Body of pancreas (tissue), 4 donors: ENCODE results near the gene COL18A1. TPM values are rescaled to one million over a fixed set of nuclear protein-coding genes. Genes with fewer than 3 reads are reported as not detected.
"Not testable (repeated sequence)": the region's sequence is repeated elsewhere in the genome, so short reads cannot be mapped to it uniquely, and the experiment has no call there.

Source experiments
- ATAC-seq: fragments of 150-250 bp; one replicate; pipeline ENCODE4 v1.9.1; 2016
- DNase-seq, 4 donors: peaks; one replicate each; pipeline ENCODE4 v3.0.0-alpha.2; 2019
- H3K27ac ChIP-seq, 4 donors: fragments of 200-600 bp; sonication (generic); 1 replicate in 3 of 4; 2 replicates in 1 of 4; pipeline versions ENCODE4 v1.5.1 to v1.6.1; 2016 to 2019; ENCODE audit warnings: mild to moderate bottlenecking in 1 of 4, mixed read lengths in 1 of 4, moderate library complexity in 1 of 4
- H3K27me3 ChIP-seq, 2 donors: fragments of 200-600 bp; sonication (generic); one replicate each; pipeline ENCODE4 v1.6.0; 2016; ENCODE audit warnings: mild to moderate bottlenecking in 1 of 2
- H3K36me3 ChIP-seq, 2 donors: fragments of 200-600 bp; sonication (generic); replicated peaks in 1 of 2; 2 replicates each; pipeline ENCODE4 v1.5.1; 2016; ENCODE audit warnings: low read depth in 2 of 2; ENCODE audit not compliant: insufficient read depth in 1 of 2
- H3K4me1 ChIP-seq: fragments of 200-600 bp; sonication (generic); one replicate; pipeline ENCODE4 v1.6.0; 2016
- H3K4me3 ChIP-seq, 2 donors: fragments of 200-600 bp; sonication (generic); 1 replicate in 1 of 2; 2 replicates in 1 of 2; pipeline ENCODE4 v1.5.1; 2016 to 2019
- H3K9me3 ChIP-seq, 3 donors: fragments of 200-600 bp; sonication (generic); 1 replicate in 2 of 3; 2 replicates in 1 of 3; pipeline ENCODE4 v1.5.1; 2016
- POLR2A ChIP-seq, 3 donors: fragments of 450-650 bp; IDR thresholded peaks; one replicate each; pipeline ENCODE4 v1.6.1; 2016; ENCODE audit warnings: antibody characterized with exemption in 3 of 3, mild to moderate bottlenecking in 2 of 3
- WGBS, 2 donors: methylation state at CpG; one replicate each; pipeline ENCODE4 v1.1.5; 2017; 5-methylcytosine and 5-hydroxymethylcytosine counted together
- intact Hi-C: fragments of 100-400 bp; cut with DNase I; formaldehyde crosslinking; loops from one replicate; pipeline ENCODE4 v1.15.1; 2023
- total RNA-seq, 2 donors: library from RNA; depleted of rRNA; stranded (reverse); fragments of >200 nt; gene quantifications; one replicate each; pipeline ENCODE4 v1.1.0, GENCODE V29; 2016
- TF ChIP-seq, protein P1 (sequence below), 7 experiments: fragments of 450-650 bp in 4 of 7; fragments of 200-600 bp in 3 of 7; sonication (generic) in 3 of 7; IDR thresholded peaks; one replicate each; pipeline ENCODE4 v1.5.1; 2016 to 2019; ENCODE audit warnings: antibody characterized with exemption in 7 of 7

The COL18A1 gene
- total RNA-seq, 2 donors from 2014 or later, result 108 to 284 TPM

DNA sequence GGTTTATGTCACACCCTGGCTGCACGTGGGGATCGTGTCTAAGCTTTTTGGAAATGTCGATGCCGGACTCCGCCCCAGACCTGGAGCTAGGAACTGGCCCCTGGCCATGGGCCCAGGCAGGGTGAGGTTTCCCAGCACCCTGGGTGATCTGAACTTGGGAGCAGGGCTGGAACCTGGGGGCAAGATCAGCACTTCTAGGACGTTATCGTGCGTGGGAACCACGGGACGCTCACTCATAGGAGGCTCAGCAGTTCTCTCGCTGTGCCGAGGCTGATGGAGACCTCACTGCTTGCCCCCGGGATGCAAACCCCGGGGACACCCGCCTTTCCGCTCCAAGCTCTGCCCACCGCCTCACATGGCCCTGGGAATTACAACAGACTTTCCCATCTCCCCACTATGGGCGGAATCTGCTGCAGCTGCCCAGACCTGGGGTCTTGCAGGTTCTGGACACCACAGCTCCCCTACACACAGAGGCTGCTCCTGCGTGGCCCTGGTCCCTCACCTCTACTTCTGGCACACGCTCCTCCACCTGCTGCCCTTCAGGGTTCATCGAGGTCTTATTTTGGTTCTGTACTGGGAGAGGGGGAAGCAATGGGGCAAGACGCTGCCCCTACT is 35.9 kb downstream of the COL18A1 start:
- DNase-seq (no peak), ATAC-seq (no peak)
- Histone ChIP-seq H3K27ac (no peak overlapping the region), H3K4me3 (no peak overlapping the region), H3K36me3 (no peaks in the 10 kb centered on the region), H3K9me3 (no peaks in the 10 kb centered on the region), H3K27me3 (no peaks in the 10 kb centered on the region), H3K4me1 (peaks cover 19% of the 10 kb centered on the region)
- intact Hi-C loops, result loop anchor here (10.0 kb wide), 1 partner anchor 146 kb away; no protein-coding TSS in a partner anchor
- TF ChIP-seq POLR2A (IDR thresholded peaks at IDR 0.05), result no peak
- TF ChIP-seq, protein P1, sequence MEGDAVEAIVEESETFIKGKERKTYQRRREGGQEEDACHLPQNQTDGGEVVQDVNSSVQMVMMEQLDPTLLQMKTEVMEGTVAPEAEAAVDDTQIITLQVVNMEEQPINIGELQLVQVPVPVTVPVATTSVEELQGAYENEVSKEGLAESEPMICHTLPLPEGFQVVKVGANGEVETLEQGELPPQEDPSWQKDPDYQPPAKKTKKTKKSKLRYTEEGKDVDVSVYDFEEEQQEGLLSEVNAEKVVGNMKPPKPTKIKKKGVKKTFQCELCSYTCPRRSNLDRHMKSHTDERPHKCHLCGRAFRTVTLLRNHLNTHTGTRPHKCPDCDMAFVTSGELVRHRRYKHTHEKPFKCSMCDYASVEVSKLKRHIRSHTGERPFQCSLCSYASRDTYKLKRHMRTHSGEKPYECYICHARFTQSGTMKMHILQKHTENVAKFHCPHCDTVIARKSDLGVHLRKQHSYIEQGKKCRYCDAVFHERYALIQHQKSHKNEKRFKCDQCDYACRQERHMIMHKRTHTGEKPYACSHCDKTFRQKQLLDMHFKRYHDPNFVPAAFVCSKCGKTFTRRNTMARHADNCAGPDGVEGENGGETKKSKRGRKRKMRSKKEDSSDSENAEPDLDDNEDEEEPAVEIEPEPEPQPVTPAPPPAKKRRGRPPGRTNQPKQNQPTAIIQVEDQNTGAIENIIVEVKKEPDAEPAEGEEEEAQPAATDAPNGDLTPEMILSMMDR (IDR thresholded peaks at IDR 0.05), result no peak
- 42 to 59% methylated on average over 5 to 22 of the region's 22 CpGs for WGBS, 2 donors

DNA sequence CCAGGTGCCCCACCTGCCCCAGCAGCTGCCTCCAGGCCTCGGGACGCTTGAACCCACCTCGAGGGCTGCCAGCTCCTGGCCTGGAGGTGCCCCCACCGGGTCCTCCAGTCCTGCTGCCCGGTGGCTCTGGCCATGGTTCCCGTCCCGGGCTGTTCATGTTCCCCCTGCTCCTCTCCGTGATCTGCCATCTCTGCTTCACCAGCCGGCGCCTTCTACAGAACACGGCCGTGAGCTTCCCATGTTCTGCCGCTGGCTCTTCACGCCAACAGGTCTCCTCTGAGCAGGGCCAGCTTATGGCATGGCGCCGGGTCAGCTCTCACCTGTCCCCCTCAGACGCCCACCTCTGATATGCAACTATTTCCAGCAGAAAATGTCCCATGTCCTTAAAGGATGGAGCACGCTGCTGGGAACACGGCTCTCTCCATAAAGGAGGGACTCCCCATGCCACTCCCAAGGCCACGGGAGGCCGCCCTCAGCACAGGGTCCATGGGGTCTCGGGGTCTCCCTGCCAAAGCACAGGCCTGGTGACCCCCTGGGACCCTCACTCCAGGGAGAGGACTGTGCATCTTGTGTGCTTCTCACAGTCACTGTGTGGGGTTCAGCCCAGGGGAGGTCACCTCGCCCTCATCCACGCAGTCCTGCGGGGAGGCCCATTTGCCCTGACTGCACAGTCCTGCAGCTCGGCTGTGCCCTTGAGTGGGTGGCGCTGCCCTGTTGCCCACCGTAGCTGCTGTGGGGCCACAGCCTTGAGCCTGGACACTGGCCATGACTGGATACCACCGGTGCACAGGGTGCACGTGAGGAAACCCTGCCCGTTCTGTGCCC is 36.7 kb downstream of the COL18A1 start:
- Histone ChIP-seq H3K36me3 (no peaks in the 10 kb centered on the region), H3K4me1 (peaks cover 16% of the 10 kb centered on the region), H3K27ac (no peak overlapping the region), H3K27me3 (no peaks in the 10 kb centered on the region), H3K4me3 (no peak overlapping the region), H3K9me3 (no peaks in the 10 kb centered on the region)
- 60 to 63% methylated on average over 18 to 31 of the region's 31 CpGs for WGBS, 2 donors
- DNase-seq (no peak), ATAC-seq (no peak)
- intact Hi-C loops, result loop anchor here (10.0 kb wide), 1 partner anchor 147 kb away; no protein-coding TSS in a partner anchor
- TF ChIP-seq, protein P1 (IDR thresholded peaks at IDR 0.05), result no peak
- TF ChIP-seq POLR2A (IDR thresholded peaks at IDR 0.05), result no peak

DNA sequence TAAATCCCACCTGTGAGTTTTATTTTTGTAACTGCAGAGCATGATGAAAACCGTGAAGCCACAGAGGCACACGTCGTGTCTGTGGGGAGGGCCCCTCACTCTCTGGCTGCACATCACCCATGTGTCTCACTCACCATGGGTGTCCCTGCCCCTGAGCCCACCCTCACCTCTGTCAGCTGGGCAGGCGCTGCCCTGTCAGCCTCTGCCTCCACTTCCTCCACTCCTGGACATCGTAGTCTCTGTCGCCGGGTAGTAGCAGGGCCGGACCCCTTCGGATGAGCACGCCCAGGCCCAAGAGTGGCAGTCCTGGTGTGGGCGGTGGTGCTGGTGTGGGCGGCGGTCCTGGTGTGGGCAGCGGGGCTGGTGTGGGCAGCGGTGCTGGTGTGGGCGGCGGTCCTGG is 37.3 kb downstream of the COL18A1 start:
- WGBS, 2 donors, result 84 to 90% methylated on average over 17 of the region's 17 CpGs

DNA sequence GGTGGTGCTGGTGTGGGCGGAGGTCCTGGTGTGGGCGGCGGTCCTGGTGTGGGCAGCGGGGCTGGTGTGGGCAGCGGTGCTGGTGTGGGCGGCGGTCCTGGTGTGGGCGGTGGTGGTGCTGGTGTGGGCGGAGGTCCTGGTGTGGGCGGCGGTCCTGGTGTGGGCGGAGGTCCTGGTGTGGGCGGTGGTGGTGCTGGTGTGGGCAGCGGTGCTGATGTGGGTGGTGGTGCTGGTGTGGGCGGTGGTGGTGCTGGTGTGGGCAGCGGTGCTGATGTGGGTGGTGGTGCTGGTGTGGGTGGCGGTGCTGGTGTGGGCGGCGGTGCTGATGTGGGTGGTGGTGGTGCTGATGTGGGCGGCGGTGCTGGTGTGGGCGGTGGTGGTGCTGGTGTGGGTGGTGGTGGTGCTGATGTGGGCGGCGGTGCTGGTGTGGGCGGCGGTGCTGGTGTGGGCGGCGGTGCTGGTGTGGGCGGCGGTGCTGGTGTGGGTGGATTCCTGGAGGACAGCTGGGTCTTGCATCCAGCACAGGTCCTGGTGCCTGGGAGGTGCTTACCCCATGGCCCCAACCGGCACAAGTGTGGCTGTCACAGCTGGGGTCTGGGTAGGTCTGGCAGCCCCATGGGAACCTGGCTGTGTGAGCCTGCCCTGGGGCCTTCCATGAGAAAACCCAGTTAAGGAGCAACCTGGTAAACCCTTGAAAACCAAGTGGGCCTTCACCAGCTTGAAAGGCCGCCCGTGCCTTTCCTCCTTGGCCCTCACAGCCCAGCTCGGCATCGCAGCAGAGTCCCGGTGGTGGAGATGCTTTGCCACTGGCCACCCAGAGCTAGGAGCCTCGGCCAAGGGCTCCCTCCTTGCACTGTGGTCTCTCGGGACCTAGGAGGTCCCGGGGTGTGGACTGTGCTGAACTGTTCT is 38.0 kb downstream of the COL18A1 start:
- not testable (repeated sequence) for H3K27me3 ChIP-seq, H3K36me3 ChIP-seq, H3K4me3 ChIP-seq, DNase-seq, ATAC-seq, H3K27ac ChIP-seq, H3K9me3 ChIP-seq
- 85 to 93% methylated on average over 18 to 35 of the region's 39 CpGs for WGBS, 2 donors
- intact Hi-C loops, result loop anchor here (10.0 kb wide), 1 partner anchor 148 kb away; no protein-coding TSS in a partner anchor
- H3K4me1 ChIP-seq, result peaks cover 16% of the 10 kb centered on the region

More for the DNA sequence above, 37.3 kb downstream of the COL18A1 start:
- Histone ChIP-seq H3K27ac (no peak overlapping the region), H3K36me3 (no peaks in the 10 kb centered on the region), H3K27me3 (no peaks in the 10 kb centered on the region), H3K4me3 (no peak overlapping the region), H3K4me1 (peaks cover 16% of the 10 kb centered on the region), H3K9me3 (no peaks in the 10 kb centered on the region)
- ATAC-seq (no peak), DNase-seq (no peak)
- intact Hi-C loops, result loop anchor here (10.0 kb wide), 1 partner anchor 147 kb away; no protein-coding TSS in a partner anchor
- TF ChIP-seq, protein P1 (IDR thresholded peaks at IDR 0.05), result no peak
- TF ChIP-seq POLR2A (IDR thresholded peaks at IDR 0.05), result no peak
